CD4-positive, alpha-beta T cell treated with Interleukin-6 for 4 hours (primary cell): Measurements from ENCODE around the gene SCARB1.
"Not testable (repeated sequence)": the region's sequence is repeated elsewhere in the genome, so short reads cannot be mapped to it uniquely, and the experiment has no call there.

Source experiments
- DNase-seq: peaks from one replicate; pipeline ENCODE4 v3.0.0-alpha.2; 2020; ENCODE audit warnings: mixed read lengths

Gene SCARB1

DNA sequence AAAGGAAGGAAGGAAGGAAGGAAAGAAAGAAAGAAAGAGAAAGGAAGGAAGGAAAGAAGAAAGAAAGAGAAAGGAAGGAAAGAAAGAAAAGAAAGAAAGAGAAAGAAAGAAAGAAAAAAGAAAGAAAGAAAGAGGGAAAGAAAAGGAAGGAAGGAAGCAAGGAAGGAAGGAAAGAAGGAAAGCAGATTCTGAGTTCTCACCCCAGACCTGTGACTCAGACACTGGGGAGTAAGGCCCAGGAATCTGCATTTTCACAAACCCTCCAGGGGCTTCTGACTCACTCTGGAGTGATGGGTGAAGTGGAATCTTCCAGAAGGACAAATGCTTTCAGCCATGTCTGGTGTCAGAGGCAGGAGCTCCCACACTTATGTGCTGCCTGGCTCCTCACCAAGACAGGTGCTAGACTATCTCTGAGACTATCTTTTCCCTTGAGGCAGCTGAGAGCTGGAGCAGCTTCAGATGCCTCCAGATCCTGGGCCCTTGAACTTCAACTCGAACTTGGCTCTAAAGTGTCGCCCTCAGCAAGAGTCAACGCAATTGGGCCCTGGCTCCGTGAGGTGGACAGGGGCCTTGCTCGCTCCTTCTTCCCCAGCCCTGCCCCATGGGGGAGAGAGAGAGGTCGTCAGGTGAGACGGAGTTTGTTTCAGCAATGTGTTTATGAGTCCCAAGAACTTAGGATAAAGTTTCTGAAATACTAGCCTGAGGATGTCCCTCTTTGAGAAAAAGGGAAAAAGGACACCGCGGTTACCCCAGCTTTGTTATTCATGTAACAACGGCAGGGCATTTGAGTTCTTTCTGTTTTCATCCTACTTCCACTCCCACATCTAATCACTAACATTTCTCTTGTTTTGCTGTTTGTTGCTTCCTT is 19.8 kb upstream of the SCARB1 start:
- no peak for DNase-seq

DNA sequence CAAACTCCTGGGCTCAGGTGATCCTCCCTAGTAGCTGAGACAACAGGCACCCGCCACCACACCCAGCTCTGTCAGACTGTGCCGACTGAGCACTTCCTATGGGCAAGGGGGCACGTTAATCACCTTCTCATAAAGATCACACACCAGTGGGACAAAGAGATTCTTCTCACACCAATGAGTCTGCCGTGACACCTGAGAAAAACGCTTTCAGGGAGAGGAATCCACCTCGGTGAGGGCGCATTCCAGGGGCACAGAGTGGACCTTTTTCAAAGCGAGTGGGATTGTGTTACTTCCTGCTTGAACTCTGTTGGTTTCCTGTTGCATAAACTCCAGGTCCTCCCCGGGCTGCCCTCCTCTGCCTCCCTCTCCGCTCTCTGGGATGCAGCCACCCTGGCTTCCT is 17.5 kb upstream of the SCARB1 start:
- no peak for DNase-seq

- not testable (repeated sequence) for DNase-seq
These were observed 16.7 kb upstream of the SCARB1 start for GRCh38 chr12:124880335-124880734.

- DNase-seq, result no peak
These were observed 15.3 kb upstream of the SCARB1 start for GRCh38 chr12:124878795-124879516.

DNA sequence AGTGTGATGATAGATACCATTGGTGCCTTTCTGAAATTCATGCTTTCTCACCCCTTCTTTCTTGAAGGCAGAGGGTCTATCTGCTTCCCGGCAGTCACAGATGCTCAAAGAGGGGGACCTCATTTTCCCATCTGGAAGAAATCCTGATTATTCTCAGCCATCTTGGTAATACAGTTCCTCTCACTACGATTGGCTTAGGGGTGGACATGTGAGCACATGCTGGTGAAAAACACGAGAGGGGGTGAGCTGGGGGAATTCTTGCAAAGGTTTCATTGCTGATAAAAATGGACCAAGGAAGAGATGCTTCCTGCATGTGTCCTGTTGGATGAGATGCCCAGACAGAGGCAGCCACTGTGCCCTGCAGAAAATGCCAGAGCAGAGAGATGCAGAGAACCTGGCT is 13.8 kb upstream of the SCARB1 start:
- DNase-seq, result no peak

- DNase-seq, result no peak
These were observed 12.5 kb upstream of the SCARB1 start for GRCh38 chr12:124876171-124876570.

GRCh38 chr12:124875803-124876132 is 12.1 kb upstream of the SCARB1 start:
- no peak for DNase-seq

GRCh38 chr12:124874988-124875802 is 11.5 kb upstream of the SCARB1 start:
- DNase-seq, result no peak

DNA sequence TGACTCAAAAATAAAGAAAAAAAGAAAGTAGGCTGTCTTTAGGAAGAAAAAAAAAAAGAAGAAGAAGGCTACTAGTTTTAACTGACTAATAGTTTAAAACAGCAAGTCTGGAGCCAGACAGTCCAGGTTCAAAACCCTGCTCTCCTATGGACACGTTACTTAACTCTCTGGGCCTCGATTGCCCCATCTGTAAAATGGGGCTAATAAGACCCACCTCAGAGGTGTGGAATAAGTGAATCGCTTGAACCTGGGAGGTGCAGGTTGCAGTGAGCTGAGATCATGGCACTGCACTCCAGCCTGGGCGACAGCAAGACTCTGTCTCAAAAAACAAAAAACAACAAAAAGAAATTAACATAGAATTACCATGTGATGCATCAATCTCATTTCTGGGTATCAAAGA is 10.5 kb upstream of the SCARB1 start:
- no peak for DNase-seq

GRCh38 chr12:124872068-124872719 is 8.5 kb upstream of the SCARB1 start:
- no peak for DNase-seq

DNA sequence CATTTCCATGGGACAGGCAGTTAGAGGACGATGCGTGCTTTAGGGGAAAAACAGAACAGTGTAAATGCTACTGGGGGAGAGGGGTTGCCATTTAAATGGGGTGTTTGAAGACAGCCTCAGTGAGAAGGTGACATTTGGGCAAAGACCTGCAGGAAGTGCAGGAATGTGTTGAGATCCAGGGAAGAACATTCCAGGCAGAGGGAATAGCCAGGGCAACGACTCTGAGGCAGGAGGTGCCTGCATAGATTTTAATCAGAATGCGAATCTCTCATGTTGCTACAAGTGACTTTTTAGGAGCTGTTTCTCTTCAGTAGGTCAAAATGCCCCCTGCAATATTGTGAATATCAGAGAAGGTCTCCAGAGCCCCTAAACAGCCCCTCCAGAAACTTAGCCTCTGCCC is 7.6 kb upstream of the SCARB1 start:
- DNase-seq, result no peak

DNA sequence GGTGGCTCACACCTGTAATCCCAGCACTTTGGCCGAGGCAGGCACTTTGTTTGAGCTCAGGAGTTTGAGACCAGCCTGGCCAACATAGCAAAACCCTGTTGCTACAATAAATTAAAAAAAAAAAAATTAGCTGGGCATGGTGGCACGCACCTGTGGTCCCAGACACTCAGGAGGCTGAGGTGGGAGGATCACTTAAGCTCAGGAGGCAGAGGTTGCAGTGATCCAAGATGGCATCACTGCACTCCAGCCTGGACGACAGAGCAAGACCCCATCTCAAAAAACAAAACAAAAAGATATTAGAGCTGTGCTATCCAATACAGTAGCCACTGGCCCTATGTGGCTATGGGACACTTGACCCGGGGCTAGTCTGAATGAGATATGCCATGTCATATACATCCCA is 6.9 kb upstream of the SCARB1 start:
- DNase-seq, result no peak

- no peak for DNase-seq
These were observed 5.5 kb upstream of the SCARB1 start for GRCh38 chr12:124869059-124869665.

DNA sequence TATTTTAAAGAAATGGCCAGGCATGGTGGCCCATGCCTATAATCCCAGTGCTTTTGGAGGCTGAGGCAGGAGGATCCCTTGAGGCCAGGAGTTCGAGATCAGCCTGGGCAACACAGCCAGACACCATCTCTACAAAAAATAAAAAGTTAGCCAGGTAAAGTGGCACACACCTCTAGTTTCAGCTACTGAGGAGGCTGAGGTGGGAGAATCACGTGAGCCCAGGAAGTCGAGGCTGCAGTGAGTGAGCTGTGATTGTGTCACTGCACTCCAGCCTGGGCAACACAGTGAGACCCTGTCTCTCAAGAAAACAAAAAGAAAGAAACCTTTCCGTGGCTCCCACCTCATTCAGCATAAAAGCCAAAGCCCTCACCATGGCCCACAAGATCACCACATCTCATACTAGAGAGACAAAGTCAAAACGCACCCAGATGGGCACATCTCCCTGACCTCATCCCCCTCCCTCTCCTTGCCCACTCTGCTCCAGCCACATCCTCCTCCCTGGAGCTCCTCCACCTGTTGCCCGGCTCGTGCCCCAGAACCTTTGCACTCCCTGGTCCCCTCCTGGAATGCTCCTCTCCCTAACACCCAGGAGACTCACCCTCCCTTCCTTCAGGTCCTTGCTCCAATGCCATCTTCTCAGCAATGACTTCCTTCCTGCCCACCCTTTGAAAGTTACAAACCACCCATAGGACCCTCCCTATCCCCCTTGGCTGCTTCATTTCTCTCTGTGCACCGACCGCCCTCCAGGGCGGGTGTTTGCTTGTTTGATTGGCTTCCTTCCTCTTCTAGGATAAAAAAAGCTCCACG is 4.8 kb upstream of the SCARB1 start:
- DNase-seq, result no peak

DNA sequence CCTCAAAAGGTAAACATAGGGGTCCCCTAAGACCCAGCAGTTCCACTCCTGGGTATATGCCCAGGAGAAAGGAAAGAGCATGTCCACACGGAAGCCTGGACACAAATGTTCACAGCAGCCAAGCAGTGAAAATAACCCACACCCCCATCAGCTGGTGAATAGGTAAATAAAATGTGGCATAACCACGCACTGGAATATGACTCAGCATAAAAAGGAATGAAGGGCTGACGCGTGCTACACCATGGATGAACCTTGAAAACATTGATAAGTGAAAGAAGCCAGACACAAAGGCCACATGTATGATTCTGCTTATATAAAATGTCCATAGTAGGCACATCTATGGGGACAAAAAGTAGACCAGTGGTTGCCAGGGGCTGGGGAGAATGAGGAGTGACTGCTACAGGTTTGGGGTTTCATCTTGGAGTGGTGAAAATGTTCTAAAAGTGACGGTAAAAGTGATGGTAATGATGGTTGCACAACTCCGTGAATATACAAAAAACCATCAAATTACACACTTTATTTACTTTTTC is 3.8 kb upstream of the SCARB1 start:
- DNase-seq, result no peak

DNA sequence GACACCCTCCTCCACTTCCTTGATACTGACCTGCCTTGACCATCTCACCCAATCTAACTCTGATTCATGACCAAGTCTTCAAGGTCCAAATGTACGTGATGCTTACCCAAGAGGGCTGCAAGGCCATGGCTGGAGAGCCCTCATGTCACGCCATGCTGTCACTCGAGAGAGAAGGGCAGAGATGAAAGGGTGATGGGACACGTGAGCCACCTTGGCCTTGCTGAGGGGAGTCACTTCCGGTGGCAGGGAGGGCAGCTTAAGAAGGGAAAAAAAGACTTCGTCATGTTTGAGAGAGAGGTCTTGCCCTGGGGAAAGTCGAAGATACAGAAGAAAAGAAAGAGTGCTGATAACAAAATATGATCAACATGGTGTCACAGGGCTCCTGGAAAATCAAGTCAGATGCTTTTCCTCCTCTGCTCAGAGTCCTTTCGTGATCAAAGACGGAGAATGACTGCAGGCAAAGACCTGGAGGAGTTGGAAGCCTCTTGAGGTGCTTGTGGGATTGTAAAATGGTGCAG is 3.3 kb upstream of the SCARB1 start:
- DNase-seq, result no peak

DNA sequence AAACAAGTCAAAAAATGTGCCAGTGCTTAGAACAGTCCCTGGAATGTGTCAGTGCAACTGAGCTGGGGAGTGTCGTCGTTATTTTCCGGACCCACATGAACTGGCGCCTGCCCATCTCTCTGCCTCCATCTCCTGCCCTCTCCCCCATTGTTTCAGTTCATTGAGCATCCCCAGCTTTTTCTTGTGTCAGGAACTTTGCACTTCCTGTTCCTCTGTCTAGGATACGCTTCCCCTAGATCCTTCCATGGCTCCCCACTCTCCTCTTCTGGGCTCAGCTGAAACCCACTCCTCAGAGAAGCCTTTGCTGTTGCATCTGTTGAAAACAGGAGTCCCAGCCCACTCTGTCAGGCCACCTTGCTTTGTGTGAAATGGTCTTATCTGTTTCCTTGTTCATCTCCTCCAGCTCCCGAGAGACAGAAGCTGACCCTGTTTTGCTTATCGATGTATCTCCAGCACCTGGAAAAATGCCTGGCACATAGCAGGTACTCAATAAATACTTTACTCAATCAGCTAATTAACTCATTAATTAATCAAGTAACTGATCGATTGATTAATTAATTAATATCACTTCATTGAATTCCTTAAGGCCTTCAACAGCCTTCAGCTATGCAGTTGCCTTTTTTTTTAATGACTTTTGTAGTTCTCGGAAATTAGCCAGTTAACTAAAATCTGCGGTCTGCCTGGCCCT is 2.7 kb upstream of the SCARB1 start:
- DNase-seq, result no peak

- no peak for DNase-seq
These were observed 2.1 kb upstream of the SCARB1 start for GRCh38 chr12:124865728-124866127.

DNA sequence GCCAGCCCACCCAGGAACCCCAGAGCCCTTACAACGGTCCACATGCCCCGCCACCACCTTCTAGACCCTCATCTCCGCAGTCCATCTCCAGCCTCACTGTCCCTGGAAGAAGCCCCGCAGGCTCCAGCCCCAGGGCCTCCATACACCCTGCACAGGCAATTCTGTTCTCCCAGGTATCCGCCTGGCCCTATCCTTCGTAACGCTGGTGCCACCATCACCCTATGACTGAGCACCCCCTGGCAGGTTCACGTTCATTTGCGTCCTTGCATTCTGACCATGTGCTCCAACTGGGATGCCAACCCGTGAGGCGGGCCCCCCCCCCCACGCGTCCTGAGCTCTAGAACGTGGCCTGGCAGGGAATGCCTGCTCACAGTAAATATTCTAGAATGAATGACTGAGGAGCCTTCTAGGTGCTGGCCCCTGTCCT is 675 bp upstream of the SCARB1 start:
- DNase-seq, result no peak

GRCh38 chr12:124862768-124863415 is 772 bp downstream of the SCARB1 start:
- DNase-seq, result peak; percentile 29
